NB4 (cell line): ENCODE data around the gene ARFGAP1.

Experiments used
- CTCF ChIP-seq: IDR thresholded peaks from one replicate; pipeline ENCODE4 v1.5.1; 2012; ENCODE audit warnings: low read depth, low read length
- MAX ChIP-seq: IDR thresholded peaks from 2 replicates; pipeline ENCODE4 v1.6.1; 2011; ENCODE audit warnings: low read depth, low read length
- MYC ChIP-seq: IDR thresholded peaks from 2 replicates; pipeline ENCODE4 v1.6.1; 2011; ENCODE audit warnings: low read depth, low read length
- POLR2A ChIP-seq: IDR thresholded peaks from 2 replicates; pipeline ENCODE4 v1.6.1; 2011; ENCODE audit warnings: mild to moderate bottlenecking; ENCODE audit not compliant: insufficient read length; ENCODE audit errors: extremely low read depth

GRCh38 chr20:63254232-63254605 is 18.4 kb upstream of the ARFGAP1 start, which contains the start of gene NKAIN4:
- TF ChIP-seq POLR2A (no peak), CTCF (no peak), MAX (no peak), MYC (no peak)
